ENCODE data around the gene GNAQ.
"Not testable (repeated sequence)": the region's sequence is repeated elsewhere in the genome, so short reads cannot be mapped to it uniquely, and the experiment has no call there.

The GNAQ gene

GRCh38 chr9:78031444-78031892 is at the start of gene GNAQ:
Gene GNAQ (minus strand): TSS chr9:78031811. CDS start chr9:78031235, 576 bp downstream.
- no peak for DNase-seq

GRCh38 chr9:78074385-78075291 is 43.0 kb upstream of the GNAQ start:
- DNase-seq = no peak

GRCh38 chr9:78073722-78074121 is 42.1 kb upstream of the GNAQ start:
- DNase-seq = no peak

- no peak for DNase-seq
Observed at GRCh38 chr9:78072586-78073199, 41.1 kb upstream of the GNAQ start.

GRCh38 chr9:78070521-78070920 is 38.9 kb upstream of the GNAQ start:
- DNase-seq = no peak

- DNase-seq = no peak
Observed at GRCh38 chr9:78064075-78064474, 32.5 kb upstream of the GNAQ start.

GRCh38 chr9:78062710-78063109 is 31.1 kb upstream of the GNAQ start:
- no peak for DNase-seq

- not testable (repeated sequence) for DNase-seq
Observed at GRCh38 chr9:78054218-78054617, 22.6 kb upstream of the GNAQ start.

- no peak for DNase-seq
Observed at GRCh38 chr9:78053627-78054026, 22.0 kb upstream of the GNAQ start.

- no peak for DNase-seq
Observed at GRCh38 chr9:78050421-78050820, 18.8 kb upstream of the GNAQ start.

GRCh38 chr9:78049484-78049883 is 17.9 kb upstream of the GNAQ start:
- no peak for DNase-seq

- no peak for DNase-seq
Observed at GRCh38 chr9:78047106-78047505, 15.5 kb upstream of the GNAQ start.

GRCh38 chr9:78046112-78046511 is 14.5 kb upstream of the GNAQ start:
- DNase-seq = no peak

- no peak for DNase-seq
Observed at GRCh38 chr9:78044886-78045285, 13.3 kb upstream of the GNAQ start.

GRCh38 chr9:78044189-78044588 is 12.6 kb upstream of the GNAQ start:
- DNase-seq = no peak

GRCh38 chr9:78041971-78042370 is 10.4 kb upstream of the GNAQ start:
- DNase-seq = no peak

GRCh38 chr9:78040726-78041125 is 9.1 kb upstream of the GNAQ start:
- DNase-seq = no peak

GRCh38 chr9:78038620-78039300 is 7.1 kb upstream of the GNAQ start:
- no peak for DNase-seq

GRCh38 chr9:78035383-78035993 is 3.9 kb upstream of the GNAQ start:
- peak; percentile 53 for DNase-seq

GRCh38 chr9:78033870-78034269 is 2.3 kb upstream of the GNAQ start:
- no peak for DNase-seq

- DNase-seq = no peak
Observed at GRCh38 chr9:78032730-78033457, 1.3 kb upstream of the GNAQ start.
